Transverse colon (tissue), 4 donors: Measurements from ENCODE around the gene RFC2.

Experiments used
- CTCF ChIP-seq, 5 experiments: fragments of 200-600 bp in 3 of 5; fragments of 450-650 bp in 2 of 5; sonication (generic) in 3 of 5; IDR thresholded peaks; 1 replicate in 2 of 5; 2 replicates in 3 of 5; pipeline ENCODE4 v1.5.1; 2016 to 2017; ENCODE audit warnings: antibody characterized with exemption in 5 of 5, inconsistent platforms in 3 of 5, mild to moderate bottlenecking in 2 of 5, moderate library complexity in 1 of 5
- POLR2A ChIP-seq: fragments of 450-650 bp; IDR thresholded peaks from one replicate; pipeline ENCODE4 v1.6.1; 2016; ENCODE audit warnings: antibody characterized with exemption, mild to moderate bottlenecking, moderate library complexity
- POLR2AphosphoS5 ChIP-seq, 3 donors: sonication (generic); formaldehyde crosslinking; IDR thresholded peaks; one replicate each; pipeline ENCODE4 v1.6.1; 2016; ENCODE audit warnings: antibody characterized with exemption in 3 of 3

GRCh38 chr7:74299401-74299800 is 45.2 kb upstream of the RFC2 start:
- TF ChIP-seq CTCF (IDR thresholded peaks at IDR 0.05) (no peak), POLR2A (no peak), POLR2AphosphoS5 (IDR thresholded peaks at IDR 0.05) (no peak)
